ENCODE data around the gene ADAT1. TPM values are rescaled to one million over a fixed set of nuclear protein-coding genes. Genes with fewer than 3 reads are reported as not detected.

ADAT1 gene
- total and polyA plus RNA-seq, 10 donors = 13.2 to 120 (median 59.7) TPM

- TF ChIP-seq POLR2A (IDR thresholded peaks at IDR 0.05) (no peak), POLR2AphosphoS5 (IDR thresholded peaks at IDR 0.05) (no peak), CTCF (IDR thresholded peaks at IDR 0.05 in 8 of 11, conservative IDR thresholded peaks at IDR 0.05 in 3 of 11) (no peak)
- Histone ChIP-seq H3K36me3 (peaks cover 0 to 84% (median 68%) of the 10 kb centered on the region in 6 donors), H3K4me3 (no peak overlapping the region), H3K27ac (peak overlapping the region in 6 of 8 donors; percentile 4 to 79 (median 46)), H3K9me3 (no peaks in the 10 kb centered on the region), H3K27me3 (replicated peaks in 1 of 7) (no peaks in the 10 kb centered on the region), H3K4me1 (peaks cover 8 to 34% (median 25%) of the 10 kb centered on the region in 6 donors)
- 80 to 94% (median 82%) methylated on average over 3 of the region's 3 CpGs for WGBS, 5 donors
- DNase-seq = no peak
- intact Hi-C loops (cut with DNase I; ENCODE audit: low total_unique reads) = no loop called here
Observed at GRCh38 chr16:75617121-75617520, 6.0 kb downstream of the ADAT1 start.

GRCh38 chr16:75616521-75617010 lies 6.5 kb downstream of the ADAT1 start:
- DNase-seq = no peak
- WGBS, 5 donors = 71 to 83% (median 78%) methylated on average over 4 of the region's 4 CpGs
- no peak overlapping the region for H3K4me3 ChIP-seq
- no peaks in the 10 kb centered on the region for H3K27me3 ChIP-seq (replicated peaks in 1 of 7)
- peak overlapping the region in 6 of 8 donors; percentile 4 to 79 (median 56) for H3K27ac ChIP-seq
- intact Hi-C loops (cut with DNase I; ENCODE audit: low total_unique reads) = no loop called here
- H3K9me3 ChIP-seq = no peaks in the 10 kb centered on the region
- no peak for TF ChIP-seq POLR2AphosphoS5 (IDR thresholded peaks at IDR 0.05)
- TF ChIP-seq POLR2A (IDR thresholded peaks at IDR 0.05) = no peak
- no peak for TF ChIP-seq CTCF (IDR thresholded peaks at IDR 0.05 in 8 of 11, conservative IDR thresholded peaks at IDR 0.05 in 3 of 11)
- H3K4me1 ChIP-seq = peaks cover 3 to 28% (median 20%) of the 10 kb centered on the region in 6 donors
- peaks cover 0 to 90% (median 74%) of the 10 kb centered on the region in 6 donors for H3K36me3 ChIP-seq

DNA sequence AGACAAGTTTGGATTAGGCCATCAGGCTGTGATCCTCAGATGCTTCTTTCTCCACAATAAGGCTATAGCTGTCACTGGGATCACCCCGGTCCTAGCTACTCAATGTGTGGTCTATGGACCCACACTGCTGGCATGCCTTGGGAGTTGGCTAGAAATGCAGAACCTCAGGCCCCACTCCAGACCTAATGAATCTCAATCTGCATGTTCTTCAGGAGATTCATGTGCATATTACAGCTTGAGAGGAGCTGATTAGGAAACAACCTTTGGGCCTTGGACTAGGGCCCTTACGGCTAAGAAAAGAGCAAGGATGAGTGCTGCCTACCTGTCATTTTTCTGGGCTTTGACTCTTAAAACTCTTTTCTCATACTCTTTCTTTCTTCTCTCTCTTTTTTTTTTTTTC lies 7.5 kb downstream of the ADAT1 start:
- DNase-seq = no peak
- peaks cover 0 to 99% (median 82%) of the 10 kb centered on the region in 6 donors for H3K36me3 ChIP-seq
- intact Hi-C loops (cut with DNase I; ENCODE audit: low total_unique reads) = no loop called here

More for the DNA sequence above, 7.5 kb downstream of the ADAT1 start:
- Histone ChIP-seq H3K9me3 (no peaks in the 10 kb centered on the region), H3K27me3 (replicated peaks in 1 of 7) (no peaks in the 10 kb centered on the region), H3K4me3 (no peak overlapping the region), H3K27ac (peak overlapping the region in 6 of 8 donors; percentile 9 to 79 (median 56)), H3K4me1 (peaks cover 0 to 19% (median 10%) of the 10 kb centered on the region in 6 donors)
- no peak for TF ChIP-seq POLR2AphosphoS5 (IDR thresholded peaks at IDR 0.05)
- TF ChIP-seq CTCF (IDR thresholded peaks at IDR 0.05 in 8 of 11, conservative IDR thresholded peaks at IDR 0.05 in 3 of 11) = no peak
- no peak for TF ChIP-seq POLR2A (IDR thresholded peaks at IDR 0.05)
- 94 to 100% (median 96%) methylated on average over 2 of the region's 2 CpGs for WGBS, 5 donors

Measured in spleen (tissue), 11 donors.